Loucy (cell line): ENCODE results near the gene PCBP3.

ENCODE experiments used
- H2AFZ ChIP-seq: fragments of 200-600 bp; sonication (generic); 2 replicates; pipeline ENCODE4 v1.6.0; 2016; ENCODE audit warnings: antibody characterized with exemption, mild to moderate bottlenecking, low read length, moderate library complexity
- H3F3A ChIP-seq: fragments of 200-600 bp; 2 replicates; pipeline ENCODE4 v1.6.0; 2016; ENCODE audit warnings: antibody characterized with exemption, low read depth, mild to moderate bottlenecking
- H3K27me3 ChIP-seq: fragments of 200-600 bp; sonication (generic); 2 replicates; pipeline ENCODE4 v1.6.1; 2014; ENCODE audit warnings: low read length, mild to moderate bottlenecking; ENCODE audit not compliant: insufficient read depth, poor library complexity, severe bottlenecking
- H3K36me3 ChIP-seq: fragments of 200-600 bp; sonication (generic); 2 replicates; pipeline ENCODE4 v1.6.1; 2016; ENCODE audit warnings: low read length; ENCODE audit not compliant: insufficient read depth
- H3K4me1 ChIP-seq: fragments of 200-600 bp; sonication (generic); 2 replicates; pipeline ENCODE4 v1.5.1; 2014; ENCODE audit warnings: low read length, mild to moderate bottlenecking; ENCODE audit not compliant: insufficient read depth, poor library complexity, severe bottlenecking
- H3K4me2 ChIP-seq: fragments of 200-600 bp; sonication (generic); 2 replicates; pipeline ENCODE4 v1.6.0; 2014; ENCODE audit warnings: antibody characterized with exemption, low read length, low read depth, mild to moderate bottlenecking; ENCODE audit not compliant: poor library complexity, severe bottlenecking
- H3K4me3 ChIP-seq: fragments of 200-600 bp; sonication (generic); 2 replicates; pipeline ENCODE4 v1.5.1; 2014; ENCODE audit warnings: low read length, mild to moderate bottlenecking, mixed read lengths; ENCODE audit not compliant: poor library complexity, severe bottlenecking
- H3K79me2 ChIP-seq: fragments of 200-600 bp; sonication (generic); 2 replicates; pipeline ENCODE4 v1.6.1; 2014; ENCODE audit warnings: low read length; ENCODE audit not compliant: insufficient read depth
- H3K9ac ChIP-seq: fragments of 200-600 bp; sonication (generic); 2 replicates; pipeline ENCODE4 v1.6.0; 2014; ENCODE audit warnings: mild to moderate bottlenecking, low read depth, low read length, moderate library complexity; ENCODE audit not compliant: poor library complexity, severe bottlenecking
- H3K9me2 ChIP-seq: fragments of 200-600 bp; sonication (generic); replicated peaks from 2 replicates; pipeline ENCODE4 v1.6.1; 2016; ENCODE audit warnings: low read depth, low read length, mixed read lengths
- H3K9me3 ChIP-seq: fragments of 200-600 bp; sonication (generic); 2 replicates; pipeline ENCODE4 v1.6.1; 2014; ENCODE audit warnings: mild to moderate bottlenecking, antibody characterized with exemption, low read length, low read depth; ENCODE audit not compliant: insufficient read depth
- H4K20me1 ChIP-seq: fragments of 200-600 bp; sonication (generic); 2 replicates; pipeline ENCODE4 v1.6.0; 2014; ENCODE audit warnings: antibody characterized with exemption, low read length, mild to moderate bottlenecking; ENCODE audit not compliant: insufficient read depth, poor library complexity, severe bottlenecking
- CTCF ChIP-seq: fragments of 200-600 bp; sonication (generic); conservative IDR thresholded peaks from 2 replicates; pipeline ENCODE4 v1.5.1; 2014; ENCODE audit warnings: mild to moderate bottlenecking, antibody characterized with exemption, low read length
- EZH2phosphoT487 ChIP-seq: fragments of 200-600 bp; IDR thresholded peaks from 2 replicates; pipeline ENCODE4 v1.6.1; 2018; ENCODE audit warnings: antibody characterized with exemption, mild to moderate bottlenecking, moderate library complexity, borderline replicate concordance

PCBP3 gene

DNA sequence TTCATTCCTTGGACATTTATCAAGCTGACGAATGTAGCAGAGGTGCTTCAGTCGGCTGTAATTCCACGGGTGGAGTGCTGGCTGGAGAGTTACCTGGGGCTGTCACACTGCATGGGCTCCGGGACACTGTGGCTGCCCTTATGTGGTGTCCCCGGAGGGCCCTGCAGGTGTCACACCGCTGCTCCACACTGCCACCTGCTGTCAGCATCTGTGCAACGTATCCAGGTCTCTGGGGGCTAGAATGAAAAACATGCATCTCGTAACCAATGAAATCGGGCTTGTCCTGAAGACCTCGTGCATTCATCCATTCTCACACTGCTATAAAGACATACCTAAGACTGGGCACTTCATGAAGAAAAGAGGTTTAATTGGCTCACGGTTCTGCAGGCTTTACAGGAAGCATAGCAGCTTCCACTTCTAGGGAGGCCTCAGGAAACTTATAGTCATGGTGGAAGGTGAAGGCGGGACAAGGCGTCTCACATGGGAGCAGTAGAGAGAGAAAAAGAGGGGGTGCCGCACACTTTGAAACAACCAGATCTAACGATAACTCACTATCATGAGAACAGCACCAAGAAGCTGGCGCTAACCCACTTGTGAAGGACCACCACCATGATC lies 46.7 kb upstream of the PCBP3 start:
- Histone ChIP-seq H3F3A (no peaks in the 10 kb centered on the region), H3K9ac (no peak overlapping the region), H3K27me3 (no peaks in the 10 kb centered on the region), H2AFZ (no peak overlapping the region), H4K20me1 (no peaks in the 10 kb centered on the region), H3K9me3 (no peaks in the 10 kb centered on the region), H3K36me3 (no peaks in the 10 kb centered on the region), H3K4me2 (no peak overlapping the region), H3K4me3 (no peak overlapping the region), H3K9me2 (no peaks in the 10 kb centered on the region), H3K4me1 (no peaks in the 10 kb centered on the region), H3K79me2 (no peaks in the 10 kb centered on the region)
- TF ChIP-seq CTCF (peak; percentile 87), EZH2phosphoT487 (no peak)

DNA sequence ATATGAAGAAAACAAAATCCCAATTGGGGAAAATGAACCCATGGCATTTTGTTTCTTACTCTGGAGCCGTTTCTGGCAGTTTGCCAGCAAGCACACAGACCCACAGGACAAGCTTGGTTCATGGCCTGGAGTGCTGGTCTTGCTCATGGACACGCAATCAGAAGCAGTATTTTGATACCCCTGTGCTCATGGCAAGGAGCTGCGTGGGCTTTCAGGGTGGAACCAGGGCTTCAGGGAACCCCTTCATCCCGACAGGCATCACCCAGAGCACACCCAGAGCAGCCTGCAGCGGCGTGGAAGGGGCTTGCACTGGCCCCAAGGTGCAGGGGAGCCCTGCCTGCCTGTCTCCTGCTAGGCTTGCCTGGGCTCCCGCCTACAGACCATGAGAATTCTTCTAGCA lies 45.4 kb upstream of the PCBP3 start:
- no peaks in the 10 kb centered on the region for H3K79me2 ChIP-seq
- H3K9ac ChIP-seq: no peak overlapping the region
- H3K9me3 ChIP-seq: no peaks in the 10 kb centered on the region
- no peaks in the 10 kb centered on the region for H3K9me2 ChIP-seq
- H3K4me1 ChIP-seq: no peaks in the 10 kb centered on the region
- H2AFZ ChIP-seq: no peak overlapping the region
- no peaks in the 10 kb centered on the region for H3F3A ChIP-seq
- no peaks in the 10 kb centered on the region for H3K36me3 ChIP-seq
- H4K20me1 ChIP-seq: no peaks in the 10 kb centered on the region
- H3K4me3 ChIP-seq: no peak overlapping the region
- H3K4me2 ChIP-seq: no peak overlapping the region
- H3K27me3 ChIP-seq: no peaks in the 10 kb centered on the region
- TF ChIP-seq EZH2phosphoT487 (no peak), CTCF (no peak)

GRCh38 chr21:45598666-45599065 lies 44.9 kb upstream of the PCBP3 start:
- no peak overlapping the region for H3K9ac ChIP-seq
- no peaks in the 10 kb centered on the region for H3K79me2 ChIP-seq
- H3K9me2 ChIP-seq: no peaks in the 10 kb centered on the region
- no peak for TF ChIP-seq CTCF
- TF ChIP-seq EZH2phosphoT487: no peak
- no peaks in the 10 kb centered on the region for H3F3A ChIP-seq
- H3K4me1 ChIP-seq: no peaks in the 10 kb centered on the region
- no peak overlapping the region for H3K4me2 ChIP-seq
- H2AFZ ChIP-seq: no peak overlapping the region
- H3K27me3 ChIP-seq: no peaks in the 10 kb centered on the region
- H4K20me1 ChIP-seq: no peaks in the 10 kb centered on the region
- H3K9me3 ChIP-seq: no peaks in the 10 kb centered on the region
- no peaks in the 10 kb centered on the region for H3K36me3 ChIP-seq
- H3K4me3 ChIP-seq: no peak overlapping the region
